Duodenal mucosa (tissue), 2 donors: ENCODE data around the gene FADS1.

Experiments
- H3K27ac ChIP-seq: one replicate; pipeline ENCODE4 v1.7.0; 2013; ENCODE audit warnings: low read depth, low read length
- H3K27me3 ChIP-seq, 2 donors: one replicate each; pipeline ENCODE4 v1.7.0; 2013; ENCODE audit warnings: low read length in 2 of 2, control low read depth in 1 of 2; ENCODE audit not compliant: insufficient read depth in 2 of 2, control insufficient read depth in 1 of 2
- H3K36me3 ChIP-seq, 2 donors: one replicate each; pipeline ENCODE4 v1.7.0; 2013; ENCODE audit warnings: low read length in 2 of 2, control low read depth in 1 of 2; ENCODE audit not compliant: insufficient read depth in 2 of 2, control insufficient read depth in 1 of 2
- H3K4me1 ChIP-seq, 2 donors: one replicate each; pipeline ENCODE4 v1.7.0; 2013; ENCODE audit warnings: low read length in 2 of 2, control low read depth in 1 of 2; ENCODE audit not compliant: insufficient read depth in 2 of 2, control insufficient read depth in 1 of 2
- H3K4me3 ChIP-seq, 2 donors: one replicate each; pipeline ENCODE4 v1.7.0; 2013; ENCODE audit warnings: low read length in 2 of 2, low read depth in 1 of 2
- H3K9ac ChIP-seq, 2 donors: one replicate each; pipeline ENCODE4 v1.7.0; 2013; ENCODE audit warnings: low read length in 2 of 2, low read depth in 1 of 2
- H3K9me3 ChIP-seq, 2 donors: one replicate each; pipeline ENCODE4 v1.7.0; 2013; ENCODE audit warnings: low read length in 2 of 2, control low read depth in 1 of 2; ENCODE audit not compliant: control insufficient read depth in 1 of 2

The FADS1 gene

DNA sequence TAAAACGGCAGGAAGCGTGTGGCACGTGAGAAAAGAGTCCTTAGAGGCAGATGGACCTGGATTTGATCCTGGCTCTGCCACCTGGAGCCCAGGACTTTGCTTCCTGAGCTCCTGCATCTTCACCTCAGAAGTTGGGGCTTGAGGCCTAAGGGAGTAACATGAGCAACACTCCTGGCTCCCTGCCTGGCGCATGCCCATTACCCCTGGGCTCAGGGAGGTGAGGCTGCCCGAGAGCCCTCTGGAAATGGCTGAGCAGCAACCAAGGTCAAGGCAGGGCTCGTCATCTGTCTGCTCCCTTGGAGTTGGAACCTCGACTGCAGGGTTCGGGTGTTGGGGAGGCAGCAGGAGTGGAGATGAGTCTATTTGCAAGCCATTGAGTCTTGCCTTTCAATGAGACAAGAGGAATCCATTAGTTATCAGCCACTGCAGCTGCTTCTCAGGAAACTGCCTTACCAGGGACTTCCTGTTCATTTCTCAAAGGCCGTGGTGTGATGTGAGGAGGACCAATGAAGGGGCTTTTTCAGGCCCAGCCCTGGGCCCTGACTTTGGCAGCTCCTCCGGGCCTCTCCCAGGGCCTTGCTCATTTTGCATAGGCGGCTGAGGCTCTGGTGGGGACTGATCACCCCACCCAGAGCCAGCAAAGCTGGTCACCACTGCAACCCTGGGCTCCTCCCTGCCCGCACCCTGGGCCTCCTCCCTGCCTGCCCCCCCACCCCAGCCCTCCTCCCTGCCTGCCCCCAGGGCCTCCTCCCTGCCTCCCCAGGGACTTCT is 17.7 kb upstream of the FADS1 start:
- Histone ChIP-seq H3K9ac (peak overlapping the region in 1 of 2 donors; percentile 30), H3K4me1 (peaks cover 27 to 52% of the 10 kb centered on the region in 2 donors), H3K36me3 (peaks cover 0 to 12% of the 10 kb centered on the region in 2 donors), H3K4me3 (peak overlapping the region in 1 of 2 donors; percentile 11), H3K27ac (peak overlapping the region; percentile 41), H3K9me3 (no peaks in the 10 kb centered on the region), H3K27me3 (no peaks in the 10 kb centered on the region)

- no peak overlapping the region for H3K27ac ChIP-seq
- H3K27me3 ChIP-seq: peaks cover 0 to 5% of the 10 kb centered on the region in 2 donors
- peak overlapping the region in 1 of 2 donors; percentile 30 for H3K9ac ChIP-seq
- peaks cover 27 to 58% of the 10 kb centered on the region in 2 donors for H3K4me1 ChIP-seq
- H3K9me3 ChIP-seq: no peaks in the 10 kb centered on the region
- peaks cover 0 to 9% of the 10 kb centered on the region in 2 donors for H3K36me3 ChIP-seq
- H3K4me3 ChIP-seq: no peak overlapping the region
These were observed 17.1 kb upstream of the FADS1 start for GRCh38 chr11:61833926-61834277.

GRCh38 chr11:61833471-61833870 is 16.7 kb upstream of the FADS1 start:
- Histone ChIP-seq H3K27ac (no peak overlapping the region), H3K4me1 (peaks cover 27 to 60% of the 10 kb centered on the region in 2 donors)

DNA sequence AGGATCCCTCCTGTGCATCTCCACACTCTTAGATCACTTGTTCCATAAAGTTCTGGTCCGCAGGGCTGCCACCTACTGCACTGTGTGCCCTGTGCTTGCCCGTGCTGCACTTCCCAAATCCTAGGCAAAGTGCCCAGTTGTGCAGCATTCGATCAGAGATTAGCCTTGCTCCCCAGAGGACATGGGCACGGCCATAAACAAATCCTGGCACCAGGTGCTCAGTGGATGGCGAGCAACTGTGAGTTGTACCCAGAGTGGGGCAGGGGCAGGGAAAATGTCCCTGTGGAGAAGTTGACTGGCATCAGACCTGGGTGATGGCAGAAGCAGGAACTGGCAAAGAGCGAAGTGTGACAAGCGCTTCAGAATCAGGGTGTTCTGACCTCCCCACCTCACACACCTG is 16.0 kb upstream of the FADS1 start:
- Histone ChIP-seq H3K9ac (no peak overlapping the region), H3K9me3 (no peaks in the 10 kb centered on the region), H3K4me3 (no peak overlapping the region), H3K36me3 (no peaks in the 10 kb centered on the region), H3K27ac (no peak overlapping the region), H3K27me3 (peaks cover 0 to 8% of the 10 kb centered on the region in 2 donors), H3K4me1 (peaks cover 32 to 64% of the 10 kb centered on the region in 2 donors)

More at GRCh38 chr11:61833471-61833870, 16.7 kb upstream of the FADS1 start:
- H3K27me3 ChIP-seq: peaks cover 0 to 6% of the 10 kb centered on the region in 2 donors
- H3K4me3 ChIP-seq: no peak overlapping the region
- H3K36me3 ChIP-seq: peaks cover 0 to 5% of the 10 kb centered on the region in 2 donors
- H3K9ac ChIP-seq: no peak overlapping the region
- no peaks in the 10 kb centered on the region for H3K9me3 ChIP-seq

- H3K4me3 ChIP-seq: no peak overlapping the region
- no peaks in the 10 kb centered on the region for H3K9me3 ChIP-seq
- no peak overlapping the region for H3K9ac ChIP-seq
- no peak overlapping the region for H3K27ac ChIP-seq
- H3K4me1 ChIP-seq: peaks cover 32 to 64% of the 10 kb centered on the region in 2 donors
- H3K36me3 ChIP-seq: no peaks in the 10 kb centered on the region
- H3K27me3 ChIP-seq: peaks cover 0 to 10% of the 10 kb centered on the region in 2 donors
These were observed 15.4 kb upstream of the FADS1 start for GRCh38 chr11:61832207-61832606.

- Histone ChIP-seq H3K27me3 (peaks cover 0 to 13% of the 10 kb centered on the region in 2 donors), H3K27ac (no peak overlapping the region), H3K4me3 (peak overlapping the region in 1 of 2 donors; percentile 90), H3K9ac (no peak overlapping the region), H3K36me3 (no peaks in the 10 kb centered on the region), H3K4me1 (peaks cover 32 to 69% of the 10 kb centered on the region in 2 donors), H3K9me3 (no peaks in the 10 kb centered on the region)
These were observed 13.7 kb upstream of the FADS1 start for GRCh38 chr11:61830237-61831105.

DNA sequence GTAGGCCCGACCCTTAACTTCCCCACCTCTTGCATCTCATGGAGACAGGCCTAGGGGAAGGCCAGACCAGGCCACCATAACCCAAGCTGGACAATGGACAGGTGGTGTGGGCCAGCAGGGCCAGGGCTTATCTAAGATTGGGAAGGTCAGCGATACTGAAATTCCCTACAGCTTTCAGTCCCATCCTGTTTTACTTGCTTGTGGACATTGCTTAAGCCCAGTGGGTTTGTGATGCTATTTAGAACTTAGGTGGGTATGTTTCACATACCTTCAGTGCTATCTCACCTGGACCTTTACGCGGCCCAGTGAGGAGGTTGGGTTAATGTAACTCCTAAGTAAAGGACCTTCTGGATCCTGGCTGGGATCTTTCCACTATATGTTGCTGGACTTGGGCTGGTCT is 13.0 kb upstream of the FADS1 start:
- H3K27ac ChIP-seq: no peak overlapping the region
- peaks cover 0 to 13% of the 10 kb centered on the region in 2 donors for H3K27me3 ChIP-seq
- H3K9me3 ChIP-seq: no peaks in the 10 kb centered on the region
- H3K4me3 ChIP-seq: peak overlapping the region; percentile 71 to 90
- peaks cover 27 to 65% of the 10 kb centered on the region in 2 donors for H3K4me1 ChIP-seq
- peak overlapping the region in 1 of 2 donors; percentile 84 for H3K9ac ChIP-seq
- no peaks in the 10 kb centered on the region for H3K36me3 ChIP-seq

GRCh38 chr11:61828629-61829407 is 12.0 kb upstream of the FADS1 start:
- no peaks in the 10 kb centered on the region for H3K9me3 ChIP-seq
- peak overlapping the region; percentile 40 to 84 for H3K9ac ChIP-seq
- peaks cover 18 to 56% of the 10 kb centered on the region in 2 donors for H3K4me1 ChIP-seq

DNA sequence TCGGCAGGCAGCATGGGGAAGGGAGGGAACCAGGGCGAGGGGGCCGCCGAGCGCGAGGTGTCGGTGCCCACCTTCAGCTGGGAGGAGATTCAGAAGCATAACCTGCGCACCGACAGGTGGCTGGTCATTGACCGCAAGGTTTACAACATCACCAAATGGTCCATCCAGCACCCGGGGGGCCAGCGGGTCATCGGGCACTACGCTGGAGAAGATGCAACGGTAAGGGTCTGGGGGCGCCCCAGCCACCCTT is 11.5 kb upstream of the FADS1 start:
- H3K4me1 ChIP-seq: peaks cover 17 to 51% of the 10 kb centered on the region in 2 donors
- no peaks in the 10 kb centered on the region for H3K9me3 ChIP-seq
- H3K4me3 ChIP-seq: peak overlapping the region; percentile 71 to 90
- no peaks in the 10 kb centered on the region for H3K36me3 ChIP-seq
- H3K27ac ChIP-seq: peak overlapping the region; percentile 71
- peaks cover 0 to 13% of the 10 kb centered on the region in 2 donors for H3K27me3 ChIP-seq
- peak overlapping the region; percentile 40 to 84 for H3K9ac ChIP-seq

More at GRCh38 chr11:61828629-61829407, 12.0 kb upstream of the FADS1 start:
- Histone ChIP-seq H3K4me3 (peak overlapping the region; percentile 71 to 90), H3K27ac (no peak overlapping the region), H3K27me3 (peaks cover 0 to 13% of the 10 kb centered on the region in 2 donors), H3K36me3 (no peaks in the 10 kb centered on the region)
